A549 (cell line): Measurements from ENCODE around the gene CCDC43.

Experiments
- CBX8 ChIP-seq: fragments of 200-600 bp; sonication (generic); IDR thresholded peaks from 2 replicates; pipeline ENCODE4 v1.6.1; 2016
- CEBPB ChIP-seq, 2 experiments: fragments of >200 bp in 1 of 2; sonication (Bioruptor Twin) in 1 of 2; formaldehyde crosslinking in 1 of 2; IDR thresholded peaks; 2 replicates each; pipeline ENCODE4 v1.6.1; 2012 to 2016
- RAD21 ChIP-seq, 2 experiments: fragments of >200 bp in 1 of 2; sonication (Bioruptor Twin) in 1 of 2; formaldehyde crosslinking in 1 of 2; IDR thresholded peaks in 1 of 2; conservative IDR thresholded peaks in 1 of 2; 2 replicates in 1 of 2; 3 replicates in 1 of 2; pipeline ENCODE4 v1.6.1; 2012 to 2018; ENCODE audit warnings: inconsistent platforms in 1 of 2
- TF ChIP-seq, protein P1 (sequence below): fragments of >200 bp; sonication (Bioruptor Twin); formaldehyde crosslinking; IDR thresholded peaks from 3 replicates; pipeline ENCODE4 v1.5.1; 2016
- TF ChIP-seq, protein P2 (sequence below): fragments of 200-600 bp; sonication (generic); IDR thresholded peaks from 2 replicates; pipeline ENCODE4 v1.6.1; 2016; ENCODE audit warnings: antibody characterized with exemption, mild to moderate bottlenecking, moderate library complexity

GRCh38 chr17:44642834-44643233 is 46.7 kb downstream of the CCDC43 start:
- TF ChIP-seq RAD21 (conservative IDR thresholded peaks at IDR 0.05 in 1 of 2, IDR thresholded peaks at IDR 0.05 in 1 of 2) (no peak), CEBPB (IDR thresholded peaks at IDR 0.05) (no peak), CBX8 (no peak)
- TF ChIP-seq, protein P1, sequence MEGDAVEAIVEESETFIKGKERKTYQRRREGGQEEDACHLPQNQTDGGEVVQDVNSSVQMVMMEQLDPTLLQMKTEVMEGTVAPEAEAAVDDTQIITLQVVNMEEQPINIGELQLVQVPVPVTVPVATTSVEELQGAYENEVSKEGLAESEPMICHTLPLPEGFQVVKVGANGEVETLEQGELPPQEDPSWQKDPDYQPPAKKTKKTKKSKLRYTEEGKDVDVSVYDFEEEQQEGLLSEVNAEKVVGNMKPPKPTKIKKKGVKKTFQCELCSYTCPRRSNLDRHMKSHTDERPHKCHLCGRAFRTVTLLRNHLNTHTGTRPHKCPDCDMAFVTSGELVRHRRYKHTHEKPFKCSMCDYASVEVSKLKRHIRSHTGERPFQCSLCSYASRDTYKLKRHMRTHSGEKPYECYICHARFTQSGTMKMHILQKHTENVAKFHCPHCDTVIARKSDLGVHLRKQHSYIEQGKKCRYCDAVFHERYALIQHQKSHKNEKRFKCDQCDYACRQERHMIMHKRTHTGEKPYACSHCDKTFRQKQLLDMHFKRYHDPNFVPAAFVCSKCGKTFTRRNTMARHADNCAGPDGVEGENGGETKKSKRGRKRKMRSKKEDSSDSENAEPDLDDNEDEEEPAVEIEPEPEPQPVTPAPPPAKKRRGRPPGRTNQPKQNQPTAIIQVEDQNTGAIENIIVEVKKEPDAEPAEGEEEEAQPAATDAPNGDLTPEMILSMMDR: no peak
- TF ChIP-seq, protein P2, sequence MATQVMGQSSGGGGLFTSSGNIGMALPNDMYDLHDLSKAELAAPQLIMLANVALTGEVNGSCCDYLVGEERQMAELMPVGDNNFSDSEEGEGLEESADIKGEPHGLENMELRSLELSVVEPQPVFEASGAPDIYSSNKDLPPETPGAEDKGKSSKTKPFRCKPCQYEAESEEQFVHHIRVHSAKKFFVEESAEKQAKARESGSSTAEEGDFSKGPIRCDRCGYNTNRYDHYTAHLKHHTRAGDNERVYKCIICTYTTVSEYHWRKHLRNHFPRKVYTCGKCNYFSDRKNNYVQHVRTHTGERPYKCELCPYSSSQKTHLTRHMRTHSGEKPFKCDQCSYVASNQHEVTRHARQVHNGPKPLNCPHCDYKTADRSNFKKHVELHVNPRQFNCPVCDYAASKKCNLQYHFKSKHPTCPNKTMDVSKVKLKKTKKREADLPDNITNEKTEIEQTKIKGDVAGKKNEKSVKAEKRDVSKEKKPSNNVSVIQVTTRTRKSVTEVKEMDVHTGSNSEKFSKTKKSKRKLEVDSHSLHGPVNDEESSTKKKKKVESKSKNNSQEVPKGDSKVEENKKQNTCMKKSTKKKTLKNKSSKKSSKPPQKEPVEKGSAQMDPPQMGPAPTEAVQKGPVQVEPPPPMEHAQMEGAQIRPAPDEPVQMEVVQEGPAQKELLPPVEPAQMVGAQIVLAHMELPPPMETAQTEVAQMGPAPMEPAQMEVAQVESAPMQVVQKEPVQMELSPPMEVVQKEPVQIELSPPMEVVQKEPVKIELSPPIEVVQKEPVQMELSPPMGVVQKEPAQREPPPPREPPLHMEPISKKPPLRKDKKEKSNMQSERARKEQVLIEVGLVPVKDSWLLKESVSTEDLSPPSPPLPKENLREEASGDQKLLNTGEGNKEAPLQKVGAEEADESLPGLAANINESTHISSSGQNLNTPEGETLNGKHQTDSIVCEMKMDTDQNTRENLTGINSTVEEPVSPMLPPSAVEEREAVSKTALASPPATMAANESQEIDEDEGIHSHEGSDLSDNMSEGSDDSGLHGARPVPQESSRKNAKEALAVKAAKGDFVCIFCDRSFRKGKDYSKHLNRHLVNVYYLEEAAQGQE: no peak
